ENCODE measurements around the gene PPP1R9B.

PPP1R9B gene

DNA sequence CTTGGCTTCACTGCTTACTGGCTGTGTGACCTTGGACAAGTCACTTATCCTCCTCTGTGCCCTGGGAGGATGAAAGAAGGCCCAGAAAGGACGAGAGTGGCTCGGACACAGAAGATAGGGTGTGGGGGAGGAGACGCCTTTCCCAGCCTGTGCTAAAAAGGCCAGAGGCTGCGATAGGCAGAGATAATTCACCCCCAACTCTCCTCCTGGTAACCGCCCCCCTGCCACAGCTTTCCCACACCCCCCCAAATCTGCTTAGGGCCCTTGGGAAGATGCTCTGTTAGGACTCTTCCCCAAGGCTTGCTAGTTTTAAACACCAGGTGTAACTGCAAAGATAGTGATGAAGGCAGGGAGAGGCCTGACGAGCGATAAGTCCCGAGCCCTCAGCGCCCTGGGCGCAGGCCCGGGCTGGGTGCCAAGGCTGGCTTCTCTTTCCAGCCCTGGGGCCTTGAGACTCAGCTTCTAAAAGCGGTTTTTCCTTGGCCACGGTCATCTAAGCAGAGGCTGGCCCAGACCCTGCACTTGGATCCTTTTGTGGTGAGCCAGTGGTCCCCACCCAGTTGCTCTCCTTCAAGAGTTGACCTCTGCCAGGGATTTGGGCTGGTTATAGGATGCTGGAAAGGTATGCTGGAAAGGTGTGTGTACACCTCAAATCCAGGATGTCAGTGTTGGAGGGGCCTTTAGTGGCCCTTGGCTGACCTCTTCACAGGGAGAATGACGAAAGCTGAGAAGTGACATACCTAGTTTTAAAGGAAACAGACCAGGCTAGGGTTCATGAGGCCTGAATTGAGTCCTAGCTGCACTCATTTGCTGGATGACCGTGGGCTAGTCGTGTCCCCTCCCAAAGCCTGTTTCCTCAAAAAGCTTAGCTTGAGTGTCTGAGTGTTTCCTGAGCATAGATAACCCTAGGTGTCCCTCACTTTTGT lies 3.4 kb upstream of the PPP1R9B start:
- no peak for DNase-seq (ENCODE audit: low spot score)
- Histone ChIP-seq H3K27ac (ENCODE audit: poor library complexity, severe bottlenecking) (peak overlapping the region; percentile 95), H3K36me3 (ENCODE audit: low read depth) (no peaks in the 10 kb centered on the region)

DNA sequence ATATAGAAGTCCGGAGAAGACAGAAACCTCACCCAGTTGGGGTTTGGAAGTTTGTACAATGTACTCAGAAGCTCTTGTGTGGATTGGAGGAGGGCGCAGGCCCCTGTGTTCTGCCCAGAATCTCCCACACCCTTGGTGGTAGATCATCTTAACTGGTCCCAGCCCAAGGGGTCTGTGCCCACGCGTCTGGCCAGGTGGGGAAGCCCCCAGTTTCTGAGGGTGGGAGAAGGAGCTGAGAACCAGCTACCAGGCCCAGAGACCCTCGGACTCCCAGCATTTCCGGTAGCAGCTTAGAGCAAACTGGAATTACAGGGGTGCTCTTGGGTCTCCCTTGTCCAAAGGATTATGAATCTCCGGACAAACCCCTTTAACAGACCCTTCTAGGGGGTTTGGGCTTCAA lies 2.3 kb upstream of the PPP1R9B start:
- no peak for DNase-seq (ENCODE audit: low spot score)
- Histone ChIP-seq H3K9me3 (ENCODE audit: severe bottlenecking) (no peaks in the 10 kb centered on the region), H3K4me3 (ENCODE audit: severe bottlenecking) (no peak overlapping the region), H3K4me1 (ENCODE audit: insufficient read depth, poor library complexity, severe bottlenecking) (peaks cover 36% of the 10 kb centered on the region), H3K36me3 (ENCODE audit: low read depth) (peaks cover 6% of the 10 kb centered on the region; the same call in 1 of the 2 replicates), H3K27me3 (ENCODE audit: insufficient read depth, poor library complexity, severe bottlenecking) (no peaks in the 10 kb centered on the region), H3K27ac (ENCODE audit: poor library complexity, severe bottlenecking) (peak overlapping the region; percentile 95)
- TF ChIP-seq, protein P1, sequence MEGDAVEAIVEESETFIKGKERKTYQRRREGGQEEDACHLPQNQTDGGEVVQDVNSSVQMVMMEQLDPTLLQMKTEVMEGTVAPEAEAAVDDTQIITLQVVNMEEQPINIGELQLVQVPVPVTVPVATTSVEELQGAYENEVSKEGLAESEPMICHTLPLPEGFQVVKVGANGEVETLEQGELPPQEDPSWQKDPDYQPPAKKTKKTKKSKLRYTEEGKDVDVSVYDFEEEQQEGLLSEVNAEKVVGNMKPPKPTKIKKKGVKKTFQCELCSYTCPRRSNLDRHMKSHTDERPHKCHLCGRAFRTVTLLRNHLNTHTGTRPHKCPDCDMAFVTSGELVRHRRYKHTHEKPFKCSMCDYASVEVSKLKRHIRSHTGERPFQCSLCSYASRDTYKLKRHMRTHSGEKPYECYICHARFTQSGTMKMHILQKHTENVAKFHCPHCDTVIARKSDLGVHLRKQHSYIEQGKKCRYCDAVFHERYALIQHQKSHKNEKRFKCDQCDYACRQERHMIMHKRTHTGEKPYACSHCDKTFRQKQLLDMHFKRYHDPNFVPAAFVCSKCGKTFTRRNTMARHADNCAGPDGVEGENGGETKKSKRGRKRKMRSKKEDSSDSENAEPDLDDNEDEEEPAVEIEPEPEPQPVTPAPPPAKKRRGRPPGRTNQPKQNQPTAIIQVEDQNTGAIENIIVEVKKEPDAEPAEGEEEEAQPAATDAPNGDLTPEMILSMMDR (IDR thresholded peaks at IDR 0.05; ENCODE audit: poor library complexity, severe bottlenecking): no peak
- ATAC-seq (ENCODE audit: low read depth): no peak

More for the DNA sequence above, 3.4 kb upstream of the PPP1R9B start:
- ATAC-seq (ENCODE audit: low read depth): peak; percentile 26
- Histone ChIP-seq H3K4me3 (ENCODE audit: severe bottlenecking) (no peak overlapping the region), H3K4me1 (ENCODE audit: insufficient read depth, poor library complexity, severe bottlenecking) (peaks cover 30% of the 10 kb centered on the region), H3K9me3 (ENCODE audit: severe bottlenecking) (no peaks in the 10 kb centered on the region), H3K27me3 (ENCODE audit: insufficient read depth, poor library complexity, severe bottlenecking) (no peaks in the 10 kb centered on the region)
- TF ChIP-seq, protein P1 (IDR thresholded peaks at IDR 0.05; ENCODE audit: poor library complexity, severe bottlenecking): no peak

DNA sequence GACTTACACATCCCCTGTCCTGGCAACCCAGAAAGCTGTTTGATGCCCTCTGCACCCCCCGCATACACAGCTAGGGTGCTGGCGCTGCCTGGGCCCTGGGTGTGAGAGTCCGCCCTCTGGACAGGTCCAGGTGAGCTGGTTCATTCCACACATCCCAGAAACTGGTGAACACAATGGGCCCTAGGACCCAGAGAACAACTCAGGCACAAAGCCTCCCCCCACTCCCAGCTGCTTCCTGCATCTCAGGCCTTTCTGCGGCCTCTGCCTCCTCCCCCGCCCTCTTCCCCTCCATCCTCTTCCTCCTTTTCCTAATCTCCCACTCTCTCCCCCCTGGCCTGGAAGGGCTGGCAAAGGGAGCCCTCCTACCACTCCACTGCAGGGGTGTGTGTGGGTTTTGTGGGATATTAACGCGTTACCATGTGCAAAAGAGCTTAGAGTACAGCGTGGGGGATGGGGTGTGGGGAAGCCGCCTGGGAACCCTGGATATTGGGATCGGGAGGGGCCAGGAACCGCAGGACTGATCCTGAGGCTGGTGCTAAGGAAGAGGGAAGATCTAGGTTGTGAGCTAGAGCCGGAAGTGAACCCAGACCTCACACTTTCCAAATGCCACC lies 1.6 kb upstream of the PPP1R9B start:
- ATAC-seq (ENCODE audit: low read depth): peak; percentile 74
- H3K9me3 ChIP-seq (ENCODE audit: severe bottlenecking): no peaks in the 10 kb centered on the region

DNA sequence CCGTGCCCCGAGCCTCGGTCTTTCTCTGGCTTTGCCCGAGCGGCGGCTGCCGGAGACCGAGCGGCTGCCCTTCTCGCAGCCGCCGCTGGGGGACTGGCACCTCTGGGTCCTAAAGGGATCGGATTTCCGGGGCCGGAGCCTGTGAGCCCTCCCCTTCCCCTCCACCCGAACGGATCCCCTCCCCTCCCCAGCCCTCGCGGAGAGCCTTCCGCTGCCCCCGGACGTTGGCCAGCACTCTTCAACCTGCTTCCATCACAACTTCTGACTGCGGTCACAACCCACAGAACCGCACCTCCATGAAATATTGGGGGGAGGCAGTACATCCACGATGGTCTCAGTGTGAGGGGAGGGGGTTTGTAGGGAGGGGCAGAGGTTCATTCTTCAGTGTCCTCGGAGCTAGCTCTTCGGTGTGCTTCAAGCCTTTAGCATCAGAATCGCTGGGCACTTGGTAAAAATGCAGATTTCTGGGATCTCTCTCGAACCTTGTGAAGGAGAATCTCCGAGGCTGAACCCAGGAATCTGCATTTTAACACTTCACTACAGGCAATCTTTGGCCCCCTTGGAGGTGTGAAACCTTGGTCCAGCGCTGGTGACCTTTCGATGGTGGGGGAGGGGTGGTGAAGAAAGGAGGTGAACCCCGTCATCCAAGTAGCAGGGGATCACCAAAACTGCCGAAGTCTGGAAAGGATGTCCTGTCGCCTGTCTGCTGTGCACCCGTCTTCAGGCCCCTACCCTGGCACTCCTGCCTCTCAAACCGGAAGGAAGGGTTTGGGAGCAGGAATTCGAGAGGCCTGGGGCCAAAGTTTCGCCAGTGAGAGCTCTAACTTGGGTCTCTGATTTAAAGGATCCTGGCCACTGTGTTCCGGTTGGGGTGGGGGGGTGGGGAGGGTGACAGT lies 812 bp upstream of the PPP1R9B start:
- H3K4me1 ChIP-seq (ENCODE audit: insufficient read depth, poor library complexity, severe bottlenecking): peaks cover 45% of the 10 kb centered on the region
- DNase-seq (ENCODE audit: low spot score) (peak; percentile 94), ATAC-seq (ENCODE audit: low read depth) (peak; percentile 59)
- peak overlapping the region; percentile 95 for H3K27ac ChIP-seq (ENCODE audit: poor library complexity, severe bottlenecking)
- TF ChIP-seq, protein P1 (IDR thresholded peaks at IDR 0.05; ENCODE audit: poor library complexity, severe bottlenecking): peak; percentile 54
- H3K27me3 ChIP-seq (ENCODE audit: insufficient read depth, poor library complexity, severe bottlenecking): no peaks in the 10 kb centered on the region
- H3K4me3 ChIP-seq (ENCODE audit: severe bottlenecking): peak overlapping the region; percentile 89
- peaks cover 18% of the 10 kb centered on the region for H3K36me3 ChIP-seq (ENCODE audit: low read depth)
- H3K9me3 ChIP-seq (ENCODE audit: severe bottlenecking): no peaks in the 10 kb centered on the region

More for the DNA sequence above, 1.6 kb upstream of the PPP1R9B start:
- Histone ChIP-seq H3K27ac (ENCODE audit: poor library complexity, severe bottlenecking) (peak overlapping the region; percentile 95), H3K36me3 (ENCODE audit: low read depth) (peaks cover 13% of the 10 kb centered on the region), H3K4me3 (ENCODE audit: severe bottlenecking) (peak overlapping the region; percentile 89), H3K27me3 (ENCODE audit: insufficient read depth, poor library complexity, severe bottlenecking) (no peaks in the 10 kb centered on the region), H3K4me1 (ENCODE audit: insufficient read depth, poor library complexity, severe bottlenecking) (peaks cover 41% of the 10 kb centered on the region)
- TF ChIP-seq, protein P1 (IDR thresholded peaks at IDR 0.05; ENCODE audit: poor library complexity, severe bottlenecking): no peak
- peak; percentile 95 for DNase-seq (ENCODE audit: low spot score)

Measured in RWPE2 (cell line).